H1 (cell line): ENCODE measurements around the gene FKRP. TPM values are rescaled to one million over a fixed set of nuclear protein-coding genes. Genes with fewer than 3 reads are reported as not detected.

ENCODE experiments used
- CTCF ChIA-PET: fragments of 300-600 bp; sonication (Branson Sonifier 250); formaldehyde crosslinking; loops from one replicate; lab custom pipeline; 2021; ENCODE audit not compliant: partially characterized antibody; lab: Charles Lee
- POLR2A ChIA-PET: fragments of 300-600 bp; sonication (Branson Sonifier 250); formaldehyde crosslinking; loops from one replicate; lab custom pipeline; 2021; ENCODE audit warnings: inconsistent platforms; ENCODE audit not compliant: partially characterized antibody; lab: Charles Lee
- DNase-seq, 2 experiments: peaks; one replicate each; pipeline versions ENCODE4 v3.0.0 to v3.0.0-alpha.2; 2010 to 2022; ENCODE audit warnings: low spot score in 2 of 2, low read depth in 1 of 2, mixed read lengths in 1 of 2
- FAIRE-seq: peaks from 2 replicates; lab custom pipeline; 2011; peaks lifted over from hg19 to GRCh38; lab: Jason Lieb, UNC
- H2AFZ ChIP-seq: 2 replicates; pipeline ENCODE4 v1.8.1; 2012; ENCODE audit warnings: low read length, inconsistent platforms
- H2AK5ac ChIP-seq: 2 replicates; pipeline ENCODE4 v1.6.1; 2013; ENCODE audit warnings: low read depth, low read length
- H2BK120ac ChIP-seq: replicated peaks from 2 replicates; pipeline ENCODE3; 2013; ENCODE audit warnings: low read depth, low read length, inconsistent platforms
- H2BK12ac ChIP-seq: 2 replicates; pipeline ENCODE4 v1.6.1; 2013; ENCODE audit warnings: low read depth, low read length
- H2BK15ac ChIP-seq: 2 replicates; pipeline ENCODE4 v1.6.1; 2013; ENCODE audit warnings: low read length
- H2BK20ac ChIP-seq: 2 replicates; pipeline ENCODE4 v1.6.1; 2013; ENCODE audit warnings: low read length
- H2BK5ac ChIP-seq: 2 replicates; pipeline ENCODE4 v1.6.1; 2013; ENCODE audit warnings: low read depth, low read length
- H3K14ac ChIP-seq: 2 replicates; pipeline ENCODE4 v1.6.1; 2013; ENCODE audit warnings: inconsistent platforms; ENCODE audit not compliant: insufficient read length
- H3K18ac ChIP-seq: 2 replicates; pipeline ENCODE4 v1.6.1; 2013; ENCODE audit warnings: low read length; ENCODE audit errors: extremely low read depth
- H3K23ac ChIP-seq: 2 replicates; pipeline ENCODE4 v1.6.1; 2013; ENCODE audit warnings: inconsistent platforms; ENCODE audit not compliant: insufficient read length
- H3K23me2 ChIP-seq: 2 replicates; pipeline ENCODE4 v1.6.1; 2013; ENCODE audit warnings: low read depth, low read length
- H3K27ac ChIP-seq: 2 replicates; pipeline ENCODE4 v1.6.1; 2011; ENCODE audit warnings: low read depth, low read length, inconsistent platforms
- H3K27me3 ChIP-seq, 4 experiments: replicated peaks in 1 of 4; 1 replicate in 1 of 4; 2 replicates in 3 of 4; pipeline versions ENCODE4 v1.6.1 to v1.8.1; 2011 to 2013; ENCODE audit warnings: low read length in 3 of 4, mild to moderate bottlenecking in 3 of 4, inconsistent platforms in 2 of 4, mixed read lengths in 2 of 4, moderate library complexity in 1 of 4; ENCODE audit not compliant: control insufficient read depth in 3 of 4, insufficient read depth in 3 of 4; ENCODE audit errors: extremely low read depth in 1 of 4
- H3K36me3 ChIP-seq, 4 experiments: 2 replicates each; pipeline versions ENCODE4 v1.6.1 to v1.8.1; 2011 to 2013; ENCODE audit warnings: mild to moderate bottlenecking in 4 of 4, low read length in 3 of 4, moderate library complexity in 2 of 4, control low read depth in 1 of 4, inconsistent platforms in 1 of 4; ENCODE audit not compliant: insufficient read depth in 4 of 4, control insufficient read depth in 2 of 4
- H3K4ac ChIP-seq: replicated peaks from 2 replicates; pipeline ENCODE3; 2013; ENCODE audit warnings: low read length, low read depth, mixed read lengths, inconsistent platforms; ENCODE audit not compliant: insufficient read length
- H3K4me1 ChIP-seq, 4 experiments: replicated peaks in 1 of 4; 1 replicate in 1 of 4; 2 replicates in 3 of 4; pipeline versions ENCODE4 v1.6.1 to v1.8.1; 2011 to 2013; ENCODE audit warnings: low read length in 3 of 4, inconsistent platforms in 2 of 4, mixed read lengths in 1 of 4; ENCODE audit not compliant: insufficient read depth in 4 of 4, control insufficient read depth in 3 of 4
- H3K4me2 ChIP-seq, 2 experiments: 2 replicates each; pipeline versions ENCODE4 v1.6.1 to v1.8.1; 2011 to 2013; ENCODE audit warnings: low read depth in 2 of 2, low read length in 2 of 2, control low read depth in 1 of 2, inconsistent platforms in 1 of 2, mild to moderate bottlenecking in 1 of 2; ENCODE audit not compliant: insufficient read depth in 1 of 2
- H3K4me3 ChIP-seq, 4 experiments: fragments of 200-600, 300-600 bp in 1 of 4; sonication (generic), shearing (Covaris generic), sonication (Bioruptor Twin) in 1 of 4; 2 replicates each; pipeline versions ENCODE4 v1.5.1 to v1.8.1; 2011 to 2016; ENCODE audit warnings: low read length in 4 of 4, low read depth in 3 of 4, control low read depth in 2 of 4, inconsistent platforms in 2 of 4, mild to moderate bottlenecking in 2 of 4, mixed read lengths in 1 of 4, moderate library complexity in 1 of 4; ENCODE audit not compliant: insufficient read depth in 2 of 4; ENCODE audit errors: extremely low read depth in 1 of 4
- H3K56ac ChIP-seq: replicated peaks from 2 replicates; pipeline ENCODE3; 2013; ENCODE audit warnings: low read depth, mild to moderate bottlenecking, mixed read lengths, low read length, inconsistent platforms; ENCODE audit not compliant: insufficient read length
- H3K79me1 ChIP-seq: 2 replicates; pipeline ENCODE4 v1.6.1; 2013; ENCODE audit warnings: low read depth, low read length, control low read depth
- H3K79me2 ChIP-seq, 2 experiments: 2 replicates each; pipeline versions ENCODE4 v1.6.1 to v1.8.1; 2012 to 2013; ENCODE audit warnings: low read length in 2 of 2, mild to moderate bottlenecking in 2 of 2, inconsistent platforms in 1 of 2; ENCODE audit not compliant: insufficient read depth in 2 of 2, control insufficient read depth in 1 of 2
- H3K9ac ChIP-seq, 4 experiments: replicated peaks in 1 of 4; 1 replicate in 1 of 4; 2 replicates in 3 of 4; pipeline versions ENCODE4 v1.6.1 to v1.8.1; 2011 to 2013; ENCODE audit warnings: low read depth in 3 of 4, low read length in 3 of 4, control low read depth in 2 of 4, mild to moderate bottlenecking in 2 of 4, moderate library complexity in 2 of 4, inconsistent platforms in 1 of 4; ENCODE audit errors: extremely low read depth in 1 of 4
- H3K9me3 ChIP-seq, 2 experiments: 2 replicates each; pipeline versions ENCODE4 v1.6.1 to v1.8.1; 2012 to 2013; ENCODE audit warnings: mild to moderate bottlenecking in 2 of 2, moderate library complexity in 2 of 2, control low read depth in 1 of 2, inconsistent platforms in 1 of 2, low read depth in 1 of 2, low read length in 1 of 2, mixed read lengths in 1 of 2; ENCODE audit not compliant: insufficient read depth in 2 of 2
- H4K20me1 ChIP-seq, 2 experiments: replicated peaks in 1 of 2; 2 replicates each; pipeline versions ENCODE3 to v1.8.1; 2011 to 2013; ENCODE audit warnings: inconsistent platforms in 2 of 2, low read length in 2 of 2, mild to moderate bottlenecking in 1 of 2; ENCODE audit not compliant: insufficient read depth in 2 of 2, control insufficient read depth in 1 of 2
- H4K5ac ChIP-seq: 2 replicates; pipeline ENCODE4 v1.6.1; 2013; ENCODE audit warnings: low read length, low read depth, mixed read lengths, inconsistent platforms; ENCODE audit not compliant: insufficient read length
- H4K8ac ChIP-seq: 2 replicates; pipeline ENCODE4 v1.8.0; 2013; ENCODE audit warnings: mild to moderate bottlenecking, moderate library complexity, low read length, inconsistent platforms; ENCODE audit not compliant: insufficient read depth; ENCODE audit errors: extremely low read depth
- H4K91ac ChIP-seq: replicated peaks from 2 replicates; pipeline ENCODE3; 2013; ENCODE audit warnings: low read length, mixed read lengths, inconsistent platforms; ENCODE audit not compliant: insufficient read length
- ASH2L ChIP-seq: fragments of 200-600, 300-600 bp; sonication (generic); IDR thresholded peaks from one replicate; pipeline ENCODE4 v1.7.1; 2017; ENCODE audit warnings: low read length
- CBX8 ChIP-seq: fragments of 300-800, 300-1000 bp; sonication (generic); IDR thresholded peaks from 2 replicates; pipeline ENCODE4 v1.7.1; 2016; ENCODE audit warnings: low read depth, low read length, borderline replicate concordance
- CHD2 ChIP-seq: IDR thresholded peaks from 2 replicates; pipeline ENCODE4 v1.6.1; 2012; ENCODE audit warnings: low read length, improper control_type of control experiment
- CREB1 ChIP-seq: IDR thresholded peaks from 2 replicates; pipeline ENCODE4 v1.6.1; 2012; ENCODE audit warnings: inconsistent platforms
- HDAC6 ChIP-seq: IDR thresholded peaks from one replicate; pipeline ENCODE4 v1.7.1; 2012; ENCODE audit warnings: low read depth, mild to moderate bottlenecking, inconsistent platforms, low read length, moderate library complexity
- POLR2AphosphoS5 ChIP-seq: IDR thresholded peaks from 2 replicates; pipeline ENCODE4 v1.6.1; 2011; ENCODE audit warnings: low read depth, low read length
- RXRA ChIP-seq: IDR thresholded peaks from 2 replicates; pipeline ENCODE4 v1.6.1; 2011; ENCODE audit warnings: low read depth, mild to moderate bottlenecking, low read length, moderate library complexity; ENCODE audit not compliant: insufficient read depth
- TCF12 ChIP-seq: IDR thresholded peaks from 2 replicates; pipeline ENCODE4 v1.6.1; 2011; ENCODE audit warnings: low read depth, mild to moderate bottlenecking, low read length
- TEAD4 ChIP-seq: IDR thresholded peaks from 2 replicates; pipeline ENCODE4 v1.6.1; 2012; ENCODE audit warnings: low read depth, low read length, inconsistent platforms, mixed read lengths
- USF2 ChIP-seq: IDR thresholded peaks from 2 replicates; pipeline ENCODE4 v1.6.1; 2011; ENCODE audit warnings: low read length, improper control_type of control experiment
- YY1 ChIP-seq: IDR thresholded peaks from 2 replicates; pipeline ENCODE4 v1.6.1; 2011; ENCODE audit warnings: low read depth, mild to moderate bottlenecking, low read length
- WGBS, 2 experiments: shearing (Covaris generic) in 1 of 2; methylation state at CpG; one replicate each; pipeline versions ENCODE4 v1.1.6 to v1.1.7; 2013 to 2015; ENCODE audit warnings: low lambda C conversion rate in 2 of 2, mixed read lengths in 2 of 2, inconsistent platforms in 1 of 2, low coverage in 1 of 2, missing lambda C conversion rate in 1 of 2; ENCODE audit not compliant: insufficient replicate concordance in 2 of 2, insufficient coverage in 1 of 2, insufficient read length in 1 of 2; ENCODE audit errors: extremely low coverage in 1 of 2, missing lambda C conversion rate in 1 of 2; 5-methylcytosine and 5-hydroxymethylcytosine counted together
- polyA plus RNA-seq, 7 experiments: library from polyadenylated mRNA; depleted of rRNA in 3 of 7; stranded (reverse) in 5 of 7; unstranded in 2 of 7; fragments of >200 nt in 5 of 7; fragments of 200-250 nt in 2 of 7; gene quantifications; 1 replicate in 5 of 7; 2 replicates in 1 of 7; 4 replicates in 1 of 7; pipeline versions ENCODE4 v1.2.1 to v1.2.3, GENCODE V29; 2011 to 2013; ENCODE audit warnings: missing spikeins in 2 of 7, mixed read lengths in 2 of 7
- total RNA-seq: library from RNA; stranded (reverse); fragmentation: NEBNext Ultra II Directional; extraction: Animal tissue kit (Norgen Biotek cat#: 25700); gene quantifications from 2 replicates; pipeline ENCODE4 v1.2.1, GENCODE V29; 2021
- TF ChIP-seq, protein P1 (sequence below): IDR thresholded peaks from 2 replicates; pipeline ENCODE4 v1.6.1; 2012; ENCODE audit warnings: low read length, inconsistent platforms

The FKRP gene
- total and polyA plus RNA-seq, 2 of the 8 experiments (the other 6 are each of a cell fraction or from before 2014, with no cell fraction given) = 17.1 to 24.4 TPM

DNA sequence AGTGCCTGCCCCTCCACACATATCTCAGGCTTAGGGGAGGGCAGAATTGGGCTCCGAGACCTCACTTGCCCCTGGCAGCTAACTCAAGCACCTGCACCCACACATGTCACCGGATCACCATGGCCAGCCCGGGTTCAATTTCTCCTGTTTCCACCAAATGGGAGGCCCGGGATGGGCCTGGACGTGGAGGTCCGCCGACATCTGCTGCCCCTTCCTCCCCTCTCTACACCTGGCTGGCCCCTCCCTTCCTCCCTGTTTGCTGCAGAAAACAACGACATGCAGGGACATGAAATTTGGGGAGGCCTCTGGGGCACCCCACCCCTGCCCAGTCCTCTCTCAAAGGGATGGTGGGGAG, 30.3 kb upstream of the FKRP start:
- CTCF ChIA-PET = interaction anchor here (0.6 to 7.5 kb wide), 12 partner anchors 10 to 294 kb away, joined by 3 to 46 read pairs (median 3); no protein-coding TSS in a partner anchor
- no peaks in the 10 kb centered on the region for H3K9me3 ChIP-seq
- H2AFZ ChIP-seq = no peak overlapping the region
- peak overlapping the region in 3 of 4 experiments; percentile 34 to 74 (median 38); a peak in 6 of 7 replicates for H3K9ac ChIP-seq
- POLR2A ChIA-PET = interaction anchor here (0.7 to 4.7 kb wide), 14 partner anchors 8 to 72 kb away, joined by 3 to 18 read pairs (median 4); partner anchors contain the start of genes DACT3 and SLC1A5
- H2BK120ac ChIP-seq = no peak overlapping the region
- peak overlapping the region; percentile 78 for H4K5ac ChIP-seq
- H3K23ac ChIP-seq = no peak overlapping the region
- peaks cover 0 to 18% (median 7%) of the 10 kb centered on the region in 4 experiments; a peak in 5 of 7 replicates for H3K4me1 ChIP-seq
- no peaks in the 10 kb centered on the region for H3K27me3 ChIP-seq
- 0 out of 2 replicates have a peak overlapping the region, but pooled peaks have one; percentile 85 for H2BK5ac ChIP-seq
- no peak overlapping the region for H4K8ac ChIP-seq
- no peak for DNase-seq
- H2BK12ac ChIP-seq = no peak overlapping the region
- H3K27ac ChIP-seq = no peak overlapping the region
- H3K18ac ChIP-seq = peak overlapping the region; percentile 78
- peak overlapping the region; percentile 63 to 94 (median 81) for H3K4me3 ChIP-seq
- peaks cover 13% of the 10 kb centered on the region; the same call in 1 of the 2 replicates for H3K23me2 ChIP-seq
- no peak for FAIRE-seq
- no peak overlapping the region for H2AK5ac ChIP-seq
- H3K14ac ChIP-seq = no peak overlapping the region
- H2BK20ac ChIP-seq = no peak overlapping the region
- 0 out of 2 replicates have a peak, but pooled peaks cover 4% of the 10 kb centered on the region for H3K79me1 ChIP-seq
- H4K91ac ChIP-seq = no peak overlapping the region
- 19% methylated on average over 8 of the region's 8 CpGs; no CpG with 5 or more reads in 1 of the 2 experiments for WGBS, 2 experiments
- peak overlapping the region; percentile 91 for H3K4me2 ChIP-seq
- peaks cover 0 to 19% of the 10 kb centered on the region in 2 experiments; a peak in 2 of 4 replicates for H3K79me2 ChIP-seq
- H2BK15ac ChIP-seq = no peak overlapping the region
- H3K56ac ChIP-seq = peak overlapping the region; percentile 53
- no peak overlapping the region for H3K4ac ChIP-seq
- peaks cover 2 to 8% (median 5%) of the 10 kb centered on the region in 4 experiments; a peak in 5 of 8 replicates for H3K36me3 ChIP-seq
- H4K20me1 ChIP-seq = peaks cover 0 to 7% of the 10 kb centered on the region in 2 experiments
- TF ChIP-seq HDAC6 (no peak), CBX8 (no peak), CREB1 (no peak), RXRA (no peak), YY1 (no peak), CHD2 (no peak), USF2 (no peak), POLR2AphosphoS5 (no peak), TEAD4 (no peak), ASH2L (no peak), TCF12 (no peak)
- TF ChIP-seq, protein P1, sequence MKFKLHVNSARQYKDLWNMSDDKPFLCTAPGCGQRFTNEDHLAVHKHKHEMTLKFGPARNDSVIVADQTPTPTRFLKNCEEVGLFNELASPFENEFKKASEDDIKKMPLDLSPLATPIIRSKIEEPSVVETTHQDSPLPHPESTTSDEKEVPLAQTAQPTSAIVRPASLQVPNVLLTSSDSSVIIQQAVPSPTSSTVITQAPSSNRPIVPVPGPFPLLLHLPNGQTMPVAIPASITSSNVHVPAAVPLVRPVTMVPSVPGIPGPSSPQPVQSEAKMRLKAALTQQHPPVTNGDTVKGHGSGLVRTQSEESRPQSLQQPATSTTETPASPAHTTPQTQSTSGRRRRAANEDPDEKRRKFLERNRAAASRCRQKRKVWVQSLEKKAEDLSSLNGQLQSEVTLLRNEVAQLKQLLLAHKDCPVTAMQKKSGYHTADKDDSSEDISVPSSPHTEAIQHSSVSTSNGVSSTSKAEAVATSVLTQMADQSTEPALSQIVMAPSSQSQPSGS = no peak
